ENCODE data around the gene RBM26. TPM values are rescaled to one million over a fixed set of nuclear protein-coding genes. Genes with fewer than 3 reads are reported as not detected.

RBM26 gene
- total and polyA plus RNA-seq, 2 experiments from 2014 or later: 46.0 to 69.3 TPM

- Mint-ChIP-seq H3K9me3 (no peaks in the 10 kb centered on the region), H3K4me3 (no peak overlapping the region), H3K27me3 (ENCODE audit: insufficient read depth, low read depth, poor library complexity) (no peaks in the 10 kb centered on the region), H3K36me3 (ENCODE audit: low read depth) (no peaks in the 10 kb centered on the region), H3K4me1 (no peaks in the 10 kb centered on the region), H3K27ac (no peak overlapping the region)
- DNase-seq (ENCODE audit: low spot score): no peak
- H3F3A ChIP-seq (replicated peaks; ENCODE audit: low read depth): no peaks in the 10 kb centered on the region
- ATAC-seq: no peak
- H3K79me2 ChIP-seq (replicated peaks; ENCODE audit: insufficient read depth): no peaks in the 10 kb centered on the region
- H3K27ac ChIP-seq (ENCODE audit: low read depth): no peak overlapping the region
- no peak for TF ChIP-seq ZNF331 (CRISPR knock-in tag; IDR thresholded peaks at IDR 0.05; ENCODE audit: low read depth)
- TF ChIP-seq CREB1 (CRISPR knock-in tag; IDR thresholded peaks at IDR 0.05; ENCODE audit: low read depth): no peak
- TF ChIP-seq ETS1 (IDR thresholded peaks at IDR 0.05): no peak
- no peak for TF ChIP-seq ZNF114 (CRISPR knock-in tag; IDR thresholded peaks at IDR 0.05)
- TF ChIP-seq JUNB (IDR thresholded peaks at IDR 0.05; ENCODE audit: unreplicated experiment): no peak
- TF ChIP-seq REST (IDR thresholded peaks at IDR 0.05; ENCODE audit: unreplicated experiment): no peak
- TF ChIP-seq POLR2AphosphoS5 (IDR thresholded peaks at IDR 0.05; ENCODE audit: low read depth): no peak
- no peak for TF ChIP-seq EZH2 (IDR thresholded peaks at IDR 0.05; ENCODE audit: low read depth, unreplicated experiment)
- TF ChIP-seq NANOG (IDR thresholded peaks at IDR 0.05; ENCODE audit: borderline replicate concordance): no peak
- no peak for TF ChIP-seq CTCF (conservative IDR thresholded peaks at IDR 0.05; ENCODE audit: low read depth in 2 of 2)
- no peak for TF ChIP-seq EZH2phosphoT487 (IDR thresholded peaks at IDR 0.05; ENCODE audit: unreplicated experiment)
- no peak for TF ChIP-seq STAT1 (IDR thresholded peaks at IDR 0.05; ENCODE audit: unreplicated experiment)
- no peak for TF ChIP-seq ZNF462 (CRISPR knock-in tag; IDR thresholded peaks at IDR 0.05)
- H3K36me3 ChIP-seq (ENCODE audit: insufficient read depth): no peaks in the 10 kb centered on the region
- H3K4me3 ChIP-seq: no peak overlapping the region
- H3K4me2 ChIP-seq: no peak overlapping the region
- no peaks in the 10 kb centered on the region for H3K4me1 ChIP-seq (ENCODE audit: insufficient read depth)
- no peaks in the 10 kb centered on the region for H3K27me3 ChIP-seq (ENCODE audit: insufficient read depth)
- H4K20me1 ChIP-seq (replicated peaks; ENCODE audit: insufficient read depth): no peaks in the 10 kb centered on the region
- no peaks in the 10 kb centered on the region for H3K9me2 ChIP-seq (ENCODE audit: insufficient read depth)
- H2AFZ ChIP-seq: no peak overlapping the region
Measured at GRCh38 chr13:79423340-79423739, 17.3 kb upstream of the RBM26 start.

Measured in GM23338 (cell line).